ENCODE data around the gene SLC39A11.
"Not testable (repeated sequence)": the region's sequence is repeated elsewhere in the genome, so short reads cannot be mapped to it uniquely, and the experiment has no call there.

The SLC39A11 gene

GRCh38 chr17:73007407-73007806, 85.1 kb downstream of the SLC39A11 start:
- DNase-seq (ENCODE audit: low read depth), result no peak

GRCh38 chr17:73005360-73005759, 87.1 kb downstream of the SLC39A11 start:
- no peak for DNase-seq (ENCODE audit: low read depth)

DNA sequence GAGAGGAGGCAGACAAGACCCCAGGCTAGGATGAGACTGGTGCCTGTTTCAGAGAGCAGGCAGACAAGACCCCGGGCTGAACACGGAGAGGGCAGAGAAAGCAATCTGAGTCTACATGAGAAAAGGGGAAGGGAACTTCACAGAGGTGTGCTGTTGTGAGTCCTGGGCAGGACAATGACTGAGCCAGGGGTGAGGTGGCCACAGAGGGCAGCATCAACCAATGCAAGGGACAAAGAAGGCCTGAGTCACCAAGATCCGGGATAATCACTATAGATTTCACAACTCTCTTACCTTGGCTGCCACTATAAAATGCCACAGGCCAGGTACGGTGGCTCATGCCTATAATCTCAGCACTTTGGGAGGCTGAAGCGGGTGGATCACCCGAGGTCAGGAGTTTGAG, 89.0 kb downstream of the SLC39A11 start:
- no peak for DNase-seq (ENCODE audit: low read depth)

DNA sequence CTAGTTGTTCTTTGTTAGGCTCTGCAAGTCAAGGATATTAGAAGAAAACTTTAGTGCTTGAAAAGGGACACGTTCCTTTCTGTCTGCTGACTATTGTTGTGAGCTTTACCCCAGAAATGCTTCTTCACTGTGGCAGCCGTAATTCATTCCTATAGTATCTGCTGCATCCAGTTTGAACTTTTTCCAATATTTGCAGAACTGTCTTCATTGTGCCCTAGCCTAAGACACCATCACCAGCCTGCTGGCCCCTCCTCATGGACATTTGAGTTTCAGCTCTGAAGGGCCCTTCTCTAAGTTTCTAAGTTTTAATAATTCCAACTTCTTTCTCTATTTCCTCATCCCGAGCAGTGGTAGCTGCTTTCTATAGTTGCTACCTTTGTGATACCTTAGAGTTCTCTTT, 91.7 kb downstream of the SLC39A11 start:
- no peak for DNase-seq (ENCODE audit: low read depth)

GRCh38 chr17:72999474-72999873, 93.0 kb downstream of the SLC39A11 start:
- DNase-seq (ENCODE audit: low read depth), result not testable (repeated sequence)

DNA sequence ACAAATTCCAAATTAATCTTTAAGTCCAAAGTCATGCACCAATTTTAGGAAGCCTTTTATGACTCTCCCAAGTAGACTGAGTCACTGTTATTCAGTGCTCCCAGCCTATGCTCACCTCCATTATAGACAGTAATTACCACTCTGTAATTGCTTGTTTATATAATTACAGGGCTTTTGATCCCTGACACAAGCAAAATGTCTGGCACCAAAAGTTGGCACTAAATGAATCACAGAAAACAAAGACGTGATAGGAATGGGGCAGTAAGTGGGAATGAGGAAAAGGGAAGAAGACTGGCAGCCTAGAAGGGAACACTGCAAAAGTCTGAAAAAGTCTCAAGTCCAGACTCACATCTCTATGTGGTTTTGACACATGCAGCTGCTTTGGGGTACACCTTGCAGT, 94.1 kb downstream of the SLC39A11 start:
- no peak for DNase-seq (ENCODE audit: low read depth)

DNA sequence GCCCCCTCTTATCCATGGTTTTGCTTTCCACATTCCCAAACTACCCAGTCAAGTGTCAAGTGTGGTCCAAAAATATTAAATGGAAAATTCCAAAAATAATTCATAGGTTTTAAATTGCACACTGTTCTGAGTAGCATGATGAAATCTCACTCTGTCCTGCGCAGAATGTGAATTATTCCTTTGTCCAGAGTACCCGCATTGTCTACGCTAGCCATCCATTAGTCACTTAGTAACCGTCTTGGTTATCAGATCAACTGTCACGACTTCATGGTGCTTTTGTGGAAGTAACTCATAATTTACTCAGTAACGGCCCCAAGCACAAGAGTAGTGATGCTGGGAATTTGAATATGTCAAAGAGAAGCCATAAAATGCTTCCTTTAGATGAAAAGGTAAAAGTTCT, 94.9 kb downstream of the SLC39A11 start:
- no peak for DNase-seq (ENCODE audit: low read depth)

DNA sequence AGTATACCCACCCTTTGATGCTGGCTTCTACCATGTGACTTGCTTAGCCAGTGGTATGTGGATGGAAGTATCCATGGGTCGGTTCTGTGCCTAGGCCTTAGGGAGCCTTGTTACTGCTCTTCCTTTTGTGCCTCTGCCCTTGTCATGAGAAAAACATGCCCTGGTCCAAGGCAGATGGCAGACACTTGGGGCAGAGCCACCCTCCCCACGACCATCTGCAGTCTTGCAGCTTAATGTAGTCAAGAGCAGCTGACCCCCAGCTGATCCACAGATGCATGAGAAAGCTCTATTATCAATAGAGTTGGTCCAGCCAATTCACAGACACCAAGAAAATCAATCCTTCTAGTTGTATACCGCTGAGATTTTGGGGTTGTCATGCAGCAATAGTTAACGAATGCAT, 95.7 kb downstream of the SLC39A11 start:
- no peak for DNase-seq (ENCODE audit: low read depth)

DNA sequence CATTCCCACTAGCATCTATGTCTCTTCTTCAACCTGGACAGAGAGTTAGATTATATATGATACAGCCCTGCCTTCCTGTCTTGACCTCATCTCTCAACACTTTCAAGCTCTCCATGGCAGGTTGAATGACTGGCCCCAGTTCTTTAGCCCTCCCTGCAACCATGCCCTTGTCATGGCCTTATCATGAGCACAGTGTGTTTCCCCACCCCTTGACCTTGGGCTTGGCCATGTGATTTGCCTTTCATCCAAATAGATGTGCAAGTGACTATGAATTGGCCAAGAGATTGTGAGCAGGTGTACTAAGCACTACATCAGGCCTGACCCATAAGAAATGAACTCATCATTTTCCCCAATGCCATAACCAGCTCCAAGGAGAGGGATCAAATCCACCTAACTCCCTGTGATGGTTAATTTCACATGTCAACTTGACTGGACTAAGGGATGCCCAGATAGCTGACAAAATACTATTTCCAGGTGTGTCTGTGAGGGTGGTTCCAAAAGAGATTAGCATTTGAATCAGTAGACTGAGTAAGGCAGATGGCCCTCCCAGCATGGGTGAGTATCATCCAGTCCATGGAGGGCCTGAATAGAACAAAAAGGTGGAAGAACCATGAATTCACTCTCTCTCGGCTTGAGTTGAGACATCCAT, 97.4 kb downstream of the SLC39A11 start:
- no peak for DNase-seq (ENCODE audit: low read depth)

GRCh38 chr17:72992783-72993467, 99.6 kb downstream of the SLC39A11 start:
- not testable (repeated sequence) for DNase-seq (ENCODE audit: low read depth)

DNA sequence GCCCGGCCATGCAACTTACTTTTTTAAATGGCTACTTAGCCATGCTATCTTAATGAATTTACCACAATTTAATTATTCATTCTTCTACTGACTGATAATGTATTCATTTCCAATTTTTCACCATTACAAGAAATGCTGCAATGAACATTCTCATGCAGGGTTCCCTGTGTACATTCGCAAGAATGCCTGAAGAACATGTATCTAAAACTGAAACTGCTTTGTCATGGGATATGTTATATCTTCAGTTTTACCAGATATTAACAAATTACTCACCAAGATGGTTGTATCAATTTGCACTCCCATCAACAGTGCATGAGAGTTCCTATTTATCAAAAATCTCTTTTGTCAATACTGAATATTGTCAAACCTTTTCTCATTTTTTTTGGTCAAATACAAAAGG, 100.8 kb downstream of the SLC39A11 start:
- DNase-seq (ENCODE audit: low read depth), result no peak

DNA sequence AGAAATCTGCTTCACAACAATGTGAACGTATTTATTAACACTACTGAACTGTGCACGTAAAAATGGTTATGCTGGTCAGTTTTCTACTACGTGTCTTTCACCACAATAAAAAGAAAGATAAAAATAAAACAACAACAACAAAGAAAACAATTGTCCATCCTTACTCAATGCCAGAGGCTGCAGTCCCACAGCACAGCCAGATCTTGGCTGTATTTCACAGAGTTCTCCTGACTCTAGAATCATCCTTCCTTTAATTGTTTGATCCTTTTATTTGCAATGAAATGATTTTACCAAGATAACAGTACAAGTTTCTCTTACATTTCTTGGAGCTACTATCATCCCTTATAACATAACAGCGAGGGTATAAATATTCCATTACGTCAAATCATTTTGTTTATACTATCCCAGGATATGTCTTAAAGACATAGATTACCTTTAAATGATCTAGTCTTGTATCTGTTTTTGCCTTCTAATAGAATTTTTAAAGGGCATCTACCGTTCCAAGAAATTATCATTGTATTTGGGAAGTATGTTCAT, 103.3 kb downstream of the SLC39A11 start:
- DNase-seq (ENCODE audit: low read depth), result no peak

GRCh38 chr17:72988451-72988850, 104.0 kb downstream of the SLC39A11 start:
- DNase-seq (ENCODE audit: low read depth), result no peak

- DNase-seq (ENCODE audit: low read depth), result no peak
Measured at GRCh38 chr17:72987166-72987565, 105.3 kb downstream of the SLC39A11 start.

DNA sequence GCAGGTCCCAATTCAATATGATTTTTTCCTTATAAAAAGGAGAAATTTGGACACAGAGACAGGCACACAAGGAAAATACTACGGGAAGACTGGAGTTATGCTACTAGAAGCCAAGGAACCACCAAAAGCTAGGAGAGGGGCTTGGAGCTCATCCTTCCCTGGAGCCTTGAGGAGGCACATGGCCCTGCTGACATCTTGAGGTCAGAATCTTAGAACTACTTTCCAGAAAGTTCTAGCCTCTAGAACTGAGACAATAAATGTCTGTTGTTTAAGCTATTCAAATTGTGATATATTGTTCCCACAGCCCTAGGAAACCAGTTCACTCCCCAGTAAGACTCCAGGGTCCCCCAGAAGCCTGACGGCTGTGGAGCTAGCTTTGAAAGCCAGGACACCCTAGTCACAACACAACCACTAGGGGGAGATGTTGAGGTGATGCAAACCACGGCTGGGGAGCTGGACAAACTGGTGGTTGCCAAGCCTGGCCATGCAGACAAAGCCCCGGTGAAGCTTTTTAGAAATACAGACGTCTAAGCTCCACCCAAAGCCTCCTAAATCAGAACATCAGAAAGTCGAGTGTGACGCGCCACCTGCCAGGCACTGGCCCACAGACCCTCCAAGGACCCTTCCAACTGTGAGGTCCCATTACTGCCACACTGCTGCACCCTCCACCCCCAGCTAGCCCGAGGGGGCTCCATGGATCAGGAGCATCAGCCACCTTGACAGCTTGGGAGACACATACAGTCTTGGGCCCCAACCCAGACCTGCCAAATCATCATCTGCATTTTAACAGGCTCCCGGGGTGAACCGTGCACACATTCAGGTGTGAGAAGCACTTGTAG, 106.4 kb downstream of the SLC39A11 start:
- DNase-seq (ENCODE audit: low read depth), result peak; percentile 4

- no peak for DNase-seq (ENCODE audit: low read depth)
Measured at GRCh38 chr17:72984926-72985325, 107.6 kb downstream of the SLC39A11 start.

DNA sequence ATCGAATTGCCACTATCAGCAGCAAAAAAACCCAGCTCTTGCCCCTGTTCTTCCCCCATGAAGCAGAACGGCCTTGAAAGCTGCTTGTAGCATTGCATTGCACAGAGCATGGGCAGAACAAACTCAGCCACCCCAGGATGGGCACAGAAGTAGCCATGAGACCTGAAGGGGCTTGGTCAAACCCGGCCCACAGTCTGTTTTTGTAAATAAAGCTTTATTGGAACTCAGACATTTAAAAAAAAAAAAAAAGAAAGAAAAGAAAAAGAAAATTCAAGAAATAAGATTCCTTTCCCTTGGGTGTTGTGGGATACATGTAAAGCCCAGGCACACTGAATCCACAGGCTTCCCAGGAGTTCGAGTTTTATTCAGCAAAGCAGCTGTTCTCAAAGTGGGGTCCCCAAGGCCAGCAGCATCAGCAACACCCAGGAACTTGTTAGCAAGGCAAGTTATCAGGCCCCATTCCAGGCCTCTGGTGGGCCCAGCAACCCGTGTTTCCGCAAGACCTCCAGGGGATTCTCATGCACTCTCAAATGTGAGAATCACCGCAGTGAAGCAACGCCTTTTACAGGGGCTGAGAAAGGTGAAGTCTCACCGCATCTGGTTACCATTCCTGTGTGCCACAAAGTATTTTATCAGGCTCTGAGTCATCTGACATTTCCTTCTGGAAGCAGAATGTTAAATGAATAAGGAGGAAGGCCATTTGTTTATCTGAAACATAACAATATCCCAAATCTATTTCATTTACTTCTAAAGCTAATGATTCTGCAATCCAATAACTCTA, 108.2 kb downstream of the SLC39A11 start:
- no peak for DNase-seq (ENCODE audit: low read depth)

GRCh38 chr17:72982680-72983079, 109.8 kb downstream of the SLC39A11 start:
- DNase-seq (ENCODE audit: low read depth), result no peak

- DNase-seq (ENCODE audit: low read depth), result no peak
Measured at GRCh38 chr17:72978593-72979218, 113.8 kb downstream of the SLC39A11 start.

GRCh38 chr17:72977771-72978417, 114.6 kb downstream of the SLC39A11 start:
- DNase-seq (ENCODE audit: low read depth), result no peak
